ENCODE measurements around the gene BCAT1.

- TF ChIP-seq CTCF (IDR thresholded peaks at IDR 0.05; ENCODE audit: low read length) (no peak), EZH2 (IDR thresholded peaks at IDR 0.05; ENCODE audit: borderline replicate concordance, low read length) (no peak)
These were observed 42.8 kb downstream of the BCAT1 start for GRCh38 chr12:24906141-24906540.

All from OCI-LY1 (cell line).